Stimulated activated CD8-positive, alpha-beta memory T cell treated with anti-CD3 and anti-CD28 coated beads, Interleukin-15, amount 100 ng/mL, for 24 hours (primary cell): ENCODE data around the gene HCN2.
A peak's percentile ranks its signal among the peaks of the same experiment; 100 is the strongest.

Experiments
- DNase-seq: peaks from one replicate; pipeline ENCODE4 v3.0.0-alpha.2; 2020; ENCODE audit warnings: low read depth

HCN2 gene

GRCh38 chr19:656751-657559, 67.3 kb downstream of the HCN2 start:
- no peak for DNase-seq

- DNase-seq = no peak
Observed at GRCh38 chr19:657611-658010, 67.9 kb downstream of the HCN2 start.

GRCh38 chr19:658059-658839, 68.6 kb downstream of the HCN2 start:
- DNase-seq = no peak

- no peak for DNase-seq
Observed at GRCh38 chr19:658916-659839, 69.5 kb downstream of the HCN2 start.

- DNase-seq = no peak
Observed at GRCh38 chr19:660793-661426, 71.2 kb downstream of the HCN2 start.

- no peak for DNase-seq
Observed at GRCh38 chr19:661427-662196, 71.9 kb downstream of the HCN2 start.

- no peak for DNase-seq
Observed at GRCh38 chr19:662207-662961, 72.7 kb downstream of the HCN2 start.

- DNase-seq = peak; percentile 98
Observed at GRCh38 chr19:662962-663681, 73.4 kb downstream of the HCN2 start, which contains the start of gene RNF126. RNF126 (minus strand) TSS chr19:663214; CDS start chr19:663121, 93 bp downstream.

- DNase-seq = no peak
Observed at GRCh38 chr19:663682-664117, 74.0 kb downstream of the HCN2 start.

- peak; percentile 59 for DNase-seq
Observed at GRCh38 chr19:664913-665443, 75.3 kb downstream of the HCN2 start.
